Peyer's patch (tissue), 4 donors: Measurements from ENCODE around the gene RPTOR. TPM values are rescaled to one million over a fixed set of nuclear protein-coding genes. Genes with fewer than 3 reads are reported as not detected.

ENCODE experiments used
- DNase-seq, 3 donors: peaks; one replicate each; pipeline ENCODE4 v3.0.0-alpha.2; 2017 to 2019
- H3K27ac ChIP-seq, 4 donors: fragments of 200-600 bp; sonication (generic); one replicate each; pipeline ENCODE4 v1.5.1; 2016 to 2019
- H3K27me3 ChIP-seq, 2 donors: fragments of 200-600 bp; sonication (generic); one replicate each; pipeline ENCODE4 v1.5.1; 2019
- H3K36me3 ChIP-seq, 3 donors: fragments of 200-600 bp; sonication (generic); one replicate each; pipeline ENCODE4 v1.5.1; 2016 to 2019
- H3K4me1 ChIP-seq, 4 donors: fragments of 200-600 bp; sonication (generic); one replicate each; pipeline ENCODE4 v1.5.1; 2016 to 2019
- H3K4me3 ChIP-seq, 4 donors: fragments of 200-600 bp; sonication (generic); 1 replicate in 3 of 4; 2 replicates in 1 of 4; pipeline ENCODE4 v1.5.1; 2016 to 2019; ENCODE audit warnings: mild to moderate bottlenecking in 1 of 4
- H3K9me3 ChIP-seq, 4 donors: fragments of 200-600 bp; sonication (generic); one replicate each; pipeline ENCODE4 v1.5.1; 2016 to 2019; ENCODE audit warnings: mild to moderate bottlenecking in 1 of 4
- CTCF ChIP-seq, 6 experiments: fragments of 450-650 bp in 4 of 6; fragments of 200-600 bp in 2 of 6; sonication (generic) in 1 of 6; IDR thresholded peaks; one replicate each; pipeline ENCODE4 v1.5.1; 2017 to 2019; ENCODE audit warnings: antibody characterized with exemption in 6 of 6, mild to moderate bottlenecking in 3 of 6, moderate library complexity in 1 of 6
- POLR2A ChIP-seq, 2 donors: fragments of 450-650 bp; IDR thresholded peaks; one replicate each; pipeline ENCODE4 v1.5.1; 2017; ENCODE audit warnings: antibody characterized with exemption in 2 of 2, mild to moderate bottlenecking in 2 of 2, moderate library complexity in 2 of 2
- total RNA-seq, 4 donors: library from RNA; depleted of rRNA; stranded (reverse); fragments of >200 nt; gene quantifications; one replicate each; pipeline ENCODE4 v1.1.0, GENCODE V29; 2016

Gene RPTOR
- total RNA-seq, 4 donors from 2014 or later: 42.4 to 73.6 (median 64.2) TPM

- Histone ChIP-seq H3K27ac (no peak overlapping the region), H3K4me1 (no peaks in the 10 kb centered on the region), H3K36me3 (peaks cover 0 to 17% (median 0%) of the 10 kb centered on the region in 3 donors), H3K9me3 (no peaks in the 10 kb centered on the region), H3K27me3 (no peaks in the 10 kb centered on the region), H3K4me3 (no peak overlapping the region)
- peak in 2 of 3 donors; percentile 26 to 31 for DNase-seq
- no peak for TF ChIP-seq CTCF (IDR thresholded peaks at IDR 0.05)
- no peak for TF ChIP-seq POLR2A (IDR thresholded peaks at IDR 0.05)
These were observed 281.1 kb downstream of the RPTOR start for GRCh38 chr17:80825471-80826345.

GRCh38 chr17:80826346-80826954, 281.8 kb downstream of the RPTOR start:
- Histone ChIP-seq H3K36me3 (peaks cover 0 to 17% (median 0%) of the 10 kb centered on the region in 3 donors), H3K4me3 (no peak overlapping the region), H3K27me3 (no peaks in the 10 kb centered on the region), H3K4me1 (no peaks in the 10 kb centered on the region), H3K27ac (no peak overlapping the region), H3K9me3 (no peaks in the 10 kb centered on the region)
- TF ChIP-seq POLR2A (IDR thresholded peaks at IDR 0.05): no peak
- no peak for TF ChIP-seq CTCF (IDR thresholded peaks at IDR 0.05)
- DNase-seq: peak in 1 of 3 donors; percentile 22

- no peak overlapping the region for H3K4me3 ChIP-seq
- TF ChIP-seq CTCF (IDR thresholded peaks at IDR 0.05) (no peak), POLR2A (IDR thresholded peaks at IDR 0.05) (no peak)
- H3K4me1 ChIP-seq: peaks cover 0 to 3% (median under 1%) of the 10 kb centered on the region in 4 donors
- no peak overlapping the region for H3K27ac ChIP-seq
- H3K27me3 ChIP-seq: no peaks in the 10 kb centered on the region
- no peaks in the 10 kb centered on the region for H3K9me3 ChIP-seq
- DNase-seq: peak in 2 of 3 donors; percentile 34 to 50
- peaks cover 0 to 17% (median 0%) of the 10 kb centered on the region in 3 donors for H3K36me3 ChIP-seq
These were observed 282.5 kb downstream of the RPTOR start for GRCh38 chr17:80826955-80827645.

- no peaks in the 10 kb centered on the region for H3K9me3 ChIP-seq
- peaks cover 0 to 10% (median 4%) of the 10 kb centered on the region in 4 donors for H3K4me1 ChIP-seq
- no peak overlapping the region for H3K4me3 ChIP-seq
- no peaks in the 10 kb centered on the region for H3K27me3 ChIP-seq
- peak in 1 of 3 donors; percentile 36 for DNase-seq
- no peak for TF ChIP-seq POLR2A (IDR thresholded peaks at IDR 0.05)
- no peak for TF ChIP-seq CTCF (IDR thresholded peaks at IDR 0.05)
- no peak overlapping the region for H3K27ac ChIP-seq
- peaks cover 0 to 15% (median 0%) of the 10 kb centered on the region in 3 donors for H3K36me3 ChIP-seq
These were observed 283.3 kb downstream of the RPTOR start for GRCh38 chr17:80827646-80828643.
